C4-2B (cell line): Measurements from ENCODE around the gene TBL1XR1.

Experiments used
- H3K27ac ChIP-seq: fragments of 450-650 bp; 2 replicates; pipeline ENCODE4 v1.5.1; 2017
- CTCF ChIP-seq: fragments of 450-650 bp; conservative IDR thresholded peaks from 2 replicates; pipeline ENCODE4 v1.5.1; 2017; ENCODE audit warnings: mild to moderate bottlenecking
- ZFX ChIP-seq: fragments of 450-650 bp; IDR thresholded peaks from 2 replicates; pipeline ENCODE4 v1.6.1; 2017

Gene TBL1XR1

GRCh38 chr3:177177749-177178221 is 19.5 kb downstream of the TBL1XR1 start:
- H3K27ac ChIP-seq, result peak overlapping the region; percentile 41; the same call in 1 of the 2 replicates
- TF ChIP-seq CTCF (no peak), ZFX (no peak)

GRCh38 chr3:177174607-177175170 is 22.6 kb downstream of the TBL1XR1 start:
- no peak overlapping the region for H3K27ac ChIP-seq
- no peak for TF ChIP-seq CTCF
- no peak for TF ChIP-seq ZFX

- peak overlapping the region; percentile 53 for H3K27ac ChIP-seq
- TF ChIP-seq CTCF (no peak), ZFX (no peak)
These were observed 27.2 kb downstream of the TBL1XR1 start for GRCh38 chr3:177169936-177170722.

GRCh38 chr3:177168431-177168830 is 28.9 kb downstream of the TBL1XR1 start:
- no peak for TF ChIP-seq ZFX
- no peak for TF ChIP-seq CTCF
- no peak overlapping the region for H3K27ac ChIP-seq

- TF ChIP-seq ZFX (no peak), CTCF (no peak)
- H3K27ac ChIP-seq, result peak overlapping the region; percentile 34; the same call in 1 of the 2 replicates
These were observed 34.5 kb downstream of the TBL1XR1 start for GRCh38 chr3:177162742-177163141.

GRCh38 chr3:177161603-177162002 is 35.7 kb downstream of the TBL1XR1 start:
- 0 out of 2 replicates have a peak overlapping the region, but pooled peaks have one; percentile 11 for H3K27ac ChIP-seq

- TF ChIP-seq ZFX (no peak), CTCF (no peak)
- no peak overlapping the region for H3K27ac ChIP-seq
These were observed 38.8 kb downstream of the TBL1XR1 start for GRCh38 chr3:177158461-177158860.
